GM12864 (cell line): ENCODE data around the gene YWHAH.

Source experiments
- DNase-seq: peaks from one replicate; pipeline ENCODE4 v3.0.0-alpha.2; 2011; ENCODE audit warnings: low read depth
- H3K4me3 ChIP-seq: 2 replicates; pipeline ENCODE4 v1.5.1; 2011; ENCODE audit warnings: mild to moderate bottlenecking, low read depth, low read length, control low read depth
- CTCF ChIP-seq: IDR thresholded peaks from 2 replicates; pipeline ENCODE4 v1.5.1; 2011; ENCODE audit warnings: low read depth, mild to moderate bottlenecking, moderate library complexity, low read length, control low read depth, inconsistent platforms; ENCODE audit errors: missing control alignments

The YWHAH gene

GRCh38 chr22:31962387-31963125 lies 18.2 kb downstream of the YWHAH start:
- no peak for TF ChIP-seq CTCF
- no peak overlapping the region for H3K4me3 ChIP-seq
- DNase-seq: no peak

GRCh38 chr22:31968022-31968421 lies 23.7 kb downstream of the YWHAH start:
- no peak for TF ChIP-seq CTCF
- H3K4me3 ChIP-seq: no peak overlapping the region
- DNase-seq: no peak

GRCh38 chr22:31969789-31970489 lies 25.6 kb downstream of the YWHAH start:
- TF ChIP-seq CTCF: peak; percentile 62
- H3K4me3 ChIP-seq: peak overlapping the region; percentile 28; the same call in 1 of the 2 replicates
- DNase-seq: peak; percentile 42

- TF ChIP-seq CTCF: peak; percentile 90
- H3K4me3 ChIP-seq: peak overlapping the region; percentile 50
- DNase-seq: no peak
Measured at GRCh38 chr22:31970490-31971444, 26.4 kb downstream of the YWHAH start.

GRCh38 chr22:31972180-31972579 lies 27.8 kb downstream of the YWHAH start:
- H3K4me3 ChIP-seq: no peak overlapping the region
- no peak for TF ChIP-seq CTCF
- DNase-seq: no peak

- no peak overlapping the region for H3K4me3 ChIP-seq
- no peak for DNase-seq
- TF ChIP-seq CTCF: no peak
Measured at GRCh38 chr22:31973739-31974138, 29.4 kb downstream of the YWHAH start.
